SK-N-SH treated with all-trans-retinoic acid at 6 μM for 48 hours (cell line): ENCODE measurements around the gene JARID2.

Experiments
- ATAC-seq: fragments of 200-7000 bp; cut with Tn5 transposase; 3 replicates; pipeline ENCODE4 v1.9.1; 2020; ENCODE audit warnings: mild to moderate bottlenecking, moderate library complexity
- ARNTL ChIP-seq: fragments of 450-650 bp; formaldehyde crosslinking; IDR thresholded peaks from 2 replicates; pipeline ENCODE4 v1.5.0; 2020; ENCODE audit warnings: low read depth, mild to moderate bottlenecking, moderate library complexity, borderline replicate concordance
- CSDC2 ChIP-seq: fragments of 250-450 bp; sonication (Bioruptor Pico); IDR thresholded peaks from 2 replicates; pipeline ENCODE4 v1.5.0; 2020; ENCODE audit warnings: mild to moderate bottlenecking, moderate library complexity
- ESRRG ChIP-seq: fragments of 250-450 bp; sonication (Bioruptor Pico); IDR thresholded peaks from 2 replicates; pipeline ENCODE4 v1.6.1; 2021; ENCODE audit warnings: mild to moderate bottlenecking
- GLIS3 ChIP-seq: fragments of 250-450 bp; sonication (Bioruptor Pico); IDR thresholded peaks from 2 replicates; pipeline ENCODE4 v1.5.0; 2020; ENCODE audit warnings: mild to moderate bottlenecking, moderate library complexity
- ISL1 ChIP-seq: fragments of 250-450 bp; sonication (Bioruptor Pico); IDR thresholded peaks from 2 replicates; pipeline ENCODE4 v2.1.2; 2022; ENCODE audit warnings: mild to moderate bottlenecking, moderate library complexity
- OSR1 ChIP-seq: fragments of 250-450 bp; sonication (Bioruptor Pico); IDR thresholded peaks from 2 replicates; pipeline ENCODE4 v1.8.0; 2022; ENCODE audit warnings: moderate library complexity, mild to moderate bottlenecking, inconsistent platforms
- PPARA ChIP-seq: fragments of 250-450 bp; sonication (Bioruptor Pico); IDR thresholded peaks from 2 replicates; pipeline ENCODE4 v1.5.0; 2020; ENCODE audit warnings: mild to moderate bottlenecking, borderline replicate concordance
- RARB ChIP-seq: fragments of 250-450 bp; sonication (Bioruptor Pico); IDR thresholded peaks from 2 replicates; pipeline ENCODE4 v1.8.0; 2021; ENCODE audit warnings: mild to moderate bottlenecking, moderate library complexity
- SNAI2 ChIP-seq: fragments of 250-450 bp; sonication (Bioruptor Pico); IDR thresholded peaks from 2 replicates; pipeline ENCODE4 v1.5.0; 2020; ENCODE audit warnings: mild to moderate bottlenecking, moderate library complexity
- TOX ChIP-seq: fragments of 250-450 bp; sonication (Bioruptor Pico); IDR thresholded peaks from 2 replicates; pipeline ENCODE4 v1.8.0; 2021; ENCODE audit warnings: mild to moderate bottlenecking, moderate library complexity, borderline replicate concordance
- ZC3H10 ChIP-seq: fragments of 250-450 bp; sonication (Bioruptor Pico); IDR thresholded peaks from 2 replicates; pipeline ENCODE4 v1.5.1; 2021; ENCODE audit warnings: mild to moderate bottlenecking, moderate library complexity
- ZFP3 ChIP-seq: fragments of 250-450 bp; sonication (Bioruptor Pico); IDR thresholded peaks from 2 replicates; pipeline ENCODE4 v1.5.0; 2020; ENCODE audit warnings: mild to moderate bottlenecking, moderate library complexity
- ZFP30 ChIP-seq: fragments of 450-650 bp; formaldehyde crosslinking; IDR thresholded peaks from 2 replicates; pipeline ENCODE4 v1.5.0; 2022; ENCODE audit warnings: mild to moderate bottlenecking, moderate library complexity
- ZNF565 ChIP-seq: fragments of 450-650 bp; formaldehyde crosslinking; conservative IDR thresholded peaks from 2 replicates; pipeline ENCODE4 v1.5.0; 2020; ENCODE audit warnings: low read depth, mild to moderate bottlenecking, moderate library complexity
- ZNF8 ChIP-seq: fragments of 450-650 bp; formaldehyde crosslinking; IDR thresholded peaks from 2 replicates; pipeline ENCODE4 v1.5.0; 2020; ENCODE audit warnings: mild to moderate bottlenecking, moderate library complexity
- TF ChIP-seq, protein P1 (sequence below): fragments of 250-450 bp; sonication (Bioruptor Pico); IDR thresholded peaks from 2 replicates; pipeline ENCODE4 v1.8.0; 2020; ENCODE audit warnings: mild to moderate bottlenecking, moderate library complexity, borderline replicate concordance
- TF ChIP-seq, protein P2 (sequence below): fragments of 250-450 bp; sonication (Bioruptor Pico); IDR thresholded peaks from 2 replicates; pipeline ENCODE4 v1.5.0; 2020; ENCODE audit warnings: mild to moderate bottlenecking, moderate library complexity
- TF ChIP-seq, protein P3 (sequence below): fragments of 250-450 bp; sonication (Bioruptor Pico); IDR thresholded peaks from 2 replicates; pipeline ENCODE4 v1.5.1; 2021; ENCODE audit warnings: mild to moderate bottlenecking, moderate library complexity
- TF ChIP-seq, protein P4 (sequence below): fragments of 250-450 bp; sonication (Bioruptor Pico); IDR thresholded peaks from 2 replicates; pipeline ENCODE4 v1.5.1; 2020; ENCODE audit warnings: low read depth, mild to moderate bottlenecking, moderate library complexity

The JARID2 gene

DNA sequence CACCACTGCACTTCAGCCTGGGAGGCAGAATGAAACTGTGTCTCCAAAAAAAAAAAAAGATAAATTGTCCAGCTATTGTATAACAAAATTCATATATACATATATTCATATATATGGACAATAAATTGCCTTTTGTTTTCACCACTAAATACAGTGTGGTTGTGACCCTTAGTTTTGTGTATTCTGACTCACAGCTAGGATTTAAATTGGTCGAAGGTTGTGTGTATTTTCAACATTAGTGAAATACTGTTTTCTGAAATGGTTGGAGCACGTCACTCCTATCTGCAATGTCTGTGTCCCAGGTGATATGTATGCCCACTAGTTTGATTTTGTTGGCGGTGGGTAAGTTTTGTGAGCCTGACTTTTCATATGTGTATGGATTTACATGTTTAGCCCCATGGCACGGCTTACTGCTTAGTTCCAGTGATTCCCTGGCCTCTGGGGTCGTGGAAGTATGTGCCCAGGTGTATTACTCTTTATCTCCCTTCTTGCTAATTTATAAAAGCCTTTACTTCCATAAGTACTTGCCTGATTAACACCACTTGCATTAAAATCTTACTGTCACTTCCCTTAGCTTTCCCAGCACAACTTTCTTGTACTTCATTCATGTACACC lies 33.3 kb downstream of the JARID2 start:
- TF ChIP-seq, protein P1, sequence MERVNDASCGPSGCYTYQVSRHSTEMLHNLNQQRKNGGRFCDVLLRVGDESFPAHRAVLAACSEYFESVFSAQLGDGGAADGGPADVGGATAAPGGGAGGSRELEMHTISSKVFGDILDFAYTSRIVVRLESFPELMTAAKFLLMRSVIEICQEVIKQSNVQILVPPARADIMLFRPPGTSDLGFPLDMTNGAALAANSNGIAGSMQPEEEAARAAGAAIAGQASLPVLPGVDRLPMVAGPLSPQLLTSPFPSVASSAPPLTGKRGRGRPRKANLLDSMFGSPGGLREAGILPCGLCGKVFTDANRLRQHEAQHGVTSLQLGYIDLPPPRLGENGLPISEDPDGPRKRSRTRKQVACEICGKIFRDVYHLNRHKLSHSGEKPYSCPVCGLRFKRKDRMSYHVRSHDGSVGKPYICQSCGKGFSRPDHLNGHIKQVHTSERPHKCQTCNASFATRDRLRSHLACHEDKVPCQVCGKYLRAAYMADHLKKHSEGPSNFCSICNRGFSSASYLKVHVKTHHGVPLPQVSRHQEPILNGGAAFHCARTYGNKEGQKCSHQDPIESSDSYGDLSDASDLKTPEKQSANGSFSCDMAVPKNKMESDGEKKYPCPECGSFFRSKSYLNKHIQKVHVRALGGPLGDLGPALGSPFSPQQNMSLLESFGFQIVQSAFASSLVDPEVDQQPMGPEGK (CRISPR knock-in tag), result no peak
- TF ChIP-seq ZFP3 (CRISPR knock-in tag), result no peak
- no peak for TF ChIP-seq SNAI2 (CRISPR knock-in tag)
- no peak for TF ChIP-seq ISL1 (CRISPR knock-in tag)
- no peak for TF ChIP-seq ZC3H10 (CRISPR knock-in tag)
- TF ChIP-seq, protein P2, sequence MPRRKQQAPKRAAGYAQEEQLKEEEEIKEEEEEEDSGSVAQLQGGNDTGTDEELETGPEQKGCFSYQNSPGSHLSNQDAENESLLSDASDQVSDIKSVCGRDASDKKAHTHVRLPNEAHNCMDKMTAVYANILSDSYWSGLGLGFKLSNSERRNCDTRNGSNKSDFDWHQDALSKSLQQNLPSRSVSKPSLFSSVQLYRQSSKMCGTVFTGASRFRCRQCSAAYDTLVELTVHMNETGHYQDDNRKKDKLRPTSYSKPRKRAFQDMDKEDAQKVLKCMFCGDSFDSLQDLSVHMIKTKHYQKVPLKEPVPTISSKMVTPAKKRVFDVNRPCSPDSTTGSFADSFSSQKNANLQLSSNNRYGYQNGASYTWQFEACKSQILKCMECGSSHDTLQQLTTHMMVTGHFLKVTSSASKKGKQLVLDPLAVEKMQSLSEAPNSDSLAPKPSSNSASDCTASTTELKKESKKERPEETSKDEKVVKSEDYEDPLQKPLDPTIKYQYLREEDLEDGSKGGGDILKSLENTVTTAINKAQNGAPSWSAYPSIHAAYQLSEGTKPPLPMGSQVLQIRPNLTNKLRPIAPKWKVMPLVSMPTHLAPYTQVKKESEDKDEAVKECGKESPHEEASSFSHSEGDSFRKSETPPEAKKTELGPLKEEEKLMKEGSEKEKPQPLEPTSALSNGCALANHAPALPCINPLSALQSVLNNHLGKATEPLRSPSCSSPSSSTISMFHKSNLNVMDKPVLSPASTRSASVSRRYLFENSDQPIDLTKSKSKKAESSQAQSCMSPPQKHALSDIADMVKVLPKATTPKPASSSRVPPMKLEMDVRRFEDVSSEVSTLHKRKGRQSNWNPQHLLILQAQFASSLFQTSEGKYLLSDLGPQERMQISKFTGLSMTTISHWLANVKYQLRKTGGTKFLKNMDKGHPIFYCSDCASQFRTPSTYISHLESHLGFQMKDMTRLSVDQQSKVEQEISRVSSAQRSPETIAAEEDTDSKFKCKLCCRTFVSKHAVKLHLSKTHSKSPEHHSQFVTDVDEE (CRISPR knock-in tag), result no peak
- no peak for TF ChIP-seq TOX (CRISPR knock-in tag)
- no peak for TF ChIP-seq ARNTL (CRISPR knock-in tag)
- TF ChIP-seq RARB (CRISPR knock-in tag), result no peak
- TF ChIP-seq ZNF8, result no peak
- TF ChIP-seq PPARA (CRISPR knock-in tag), result no peak
- TF ChIP-seq ZNF565 (CRISPR knock-in tag), result no peak
- TF ChIP-seq OSR1 (CRISPR knock-in tag), result no peak
- TF ChIP-seq GLIS3 (CRISPR knock-in tag), result no peak

DNA sequence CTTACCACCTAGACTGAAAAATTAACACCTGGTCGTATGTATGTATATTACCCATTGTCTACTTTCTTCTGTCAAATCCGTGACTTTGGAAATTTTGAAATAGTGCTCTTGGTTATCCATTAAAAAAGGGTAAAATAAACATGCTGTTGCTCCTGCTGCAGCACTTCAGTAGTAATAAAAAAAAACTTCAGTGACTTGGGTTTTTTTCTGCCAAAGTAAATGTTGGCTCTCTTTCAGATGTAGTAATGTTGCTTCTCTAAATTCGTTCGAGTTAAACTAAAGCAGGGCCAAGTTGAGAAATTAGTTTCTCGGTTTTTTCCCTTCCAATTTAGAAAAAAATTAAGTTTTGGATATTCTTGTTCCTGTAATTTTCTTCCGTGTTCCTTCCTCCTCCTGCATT lies 34.2 kb downstream of the JARID2 start:
- ATAC-seq, result no peak
- TF ChIP-seq, protein P3, sequence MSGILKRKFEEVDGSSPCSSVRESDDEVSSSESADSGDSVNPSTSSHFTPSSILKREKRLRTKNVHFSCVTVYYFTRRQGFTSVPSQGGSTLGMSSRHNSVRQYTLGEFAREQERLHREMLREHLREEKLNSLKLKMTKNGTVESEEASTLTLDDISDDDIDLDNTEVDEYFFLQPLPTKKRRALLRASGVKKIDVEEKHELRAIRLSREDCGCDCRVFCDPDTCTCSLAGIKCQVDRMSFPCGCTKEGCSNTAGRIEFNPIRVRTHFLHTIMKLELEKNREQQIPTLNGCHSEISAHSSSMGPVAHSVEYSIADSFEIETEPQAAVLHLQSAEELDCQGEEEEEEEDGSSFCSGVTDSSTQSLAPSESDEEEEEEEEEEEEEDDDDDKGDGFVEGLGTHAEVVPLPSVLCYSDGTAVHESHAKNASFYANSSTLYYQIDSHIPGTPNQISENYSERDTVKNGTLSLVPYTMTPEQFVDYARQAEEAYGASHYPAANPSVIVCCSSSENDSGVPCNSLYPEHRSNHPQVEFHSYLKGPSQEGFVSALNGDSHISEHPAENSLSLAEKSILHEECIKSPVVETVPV (CRISPR knock-in tag), result no peak
- TF ChIP-seq RARB (CRISPR knock-in tag), result no peak
- no peak for TF ChIP-seq GLIS3 (CRISPR knock-in tag)
- TF ChIP-seq ISL1 (CRISPR knock-in tag), result no peak
- no peak for TF ChIP-seq ZNF8
- TF ChIP-seq, protein P4, sequence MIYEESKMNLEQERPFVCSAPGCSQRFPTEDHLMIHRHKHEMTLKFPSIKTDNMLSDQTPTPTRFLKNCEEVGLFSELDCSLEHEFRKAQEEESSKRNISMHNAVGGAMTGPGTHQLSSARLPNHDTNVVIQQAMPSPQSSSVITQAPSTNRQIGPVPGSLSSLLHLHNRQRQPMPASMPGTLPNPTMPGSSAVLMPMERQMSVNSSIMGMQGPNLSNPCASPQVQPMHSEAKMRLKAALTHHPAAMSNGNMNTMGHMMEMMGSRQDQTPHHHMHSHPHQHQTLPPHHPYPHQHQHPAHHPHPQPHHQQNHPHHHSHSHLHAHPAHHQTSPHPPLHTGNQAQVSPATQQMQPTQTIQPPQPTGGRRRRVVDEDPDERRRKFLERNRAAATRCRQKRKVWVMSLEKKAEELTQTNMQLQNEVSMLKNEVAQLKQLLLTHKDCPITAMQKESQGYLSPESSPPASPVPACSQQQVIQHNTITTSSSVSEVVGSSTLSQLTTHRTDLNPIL (CRISPR knock-in tag), result no peak
- TF ChIP-seq, protein P2 (CRISPR knock-in tag), result no peak
- TF ChIP-seq ESRRG (CRISPR knock-in tag), result no peak

More for the DNA sequence above, 33.3 kb downstream of the JARID2 start:
- no peak for ATAC-seq

DNA sequence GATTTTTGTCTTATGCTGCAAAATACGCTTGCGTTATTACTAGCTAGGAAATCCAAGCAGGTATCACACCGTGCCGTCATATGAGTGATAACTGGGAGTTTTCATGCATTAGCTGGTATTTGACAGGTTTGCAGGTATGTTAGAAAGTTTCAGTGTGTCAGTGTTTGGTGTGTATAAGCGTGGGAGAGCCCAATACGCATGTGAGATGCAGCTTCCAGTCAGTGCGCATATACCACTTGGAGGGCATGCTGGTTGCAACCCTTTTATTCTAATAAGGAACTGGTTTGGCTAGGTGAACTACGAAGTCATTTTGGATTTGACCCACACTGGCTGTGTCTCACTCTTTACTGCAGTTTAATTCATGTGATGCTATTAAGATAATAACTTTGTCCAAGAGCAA lies 35.1 kb downstream of the JARID2 start:
- ATAC-seq, result no peak
- TF ChIP-seq OSR1 (CRISPR knock-in tag) (no peak), ZNF565 (CRISPR knock-in tag) (no peak), RARB (CRISPR knock-in tag) (no peak), ZFP30 (CRISPR knock-in tag) (no peak), ARNTL (CRISPR knock-in tag) (no peak), ISL1 (CRISPR knock-in tag) (no peak), CSDC2 (no peak), GLIS3 (CRISPR knock-in tag) (no peak)
- TF ChIP-seq, protein P4 (CRISPR knock-in tag), result no peak
- TF ChIP-seq, protein P3 (CRISPR knock-in tag), result no peak
- TF ChIP-seq, protein P2 (CRISPR knock-in tag), result no peak
